Spleen (tissue), 11 donors: ENCODE data around the gene HAAO. TPM values are rescaled to one million over a fixed set of nuclear protein-coding genes. Genes with fewer than 3 reads are reported as not detected.

Experiments
- DNase-seq: peaks from one replicate; pipeline ENCODE4 v3.0.0-alpha.2; 2020
- H3K27ac ChIP-seq, 8 donors: fragments of 200-600 bp; sonication (generic) in 7 of 8; 1 replicate in 4 of 8; 2 replicates in 4 of 8; pipeline versions ENCODE4 v1.5.0 to v1.8.0; 2016 to 2021; ENCODE audit warnings: inconsistent platforms in 4 of 8, mild to moderate bottlenecking in 4 of 8, moderate library complexity in 1 of 8
- H3K27me3 ChIP-seq, 7 donors: fragments of 200-600 bp; sonication (generic) in 6 of 7; replicated peaks in 1 of 7; 1 replicate in 4 of 7; 2 replicates in 3 of 7; pipeline versions ENCODE4 v1.5.0 to v1.8.0; 2016 to 2021; ENCODE audit warnings: inconsistent platforms in 3 of 7, mild to moderate bottlenecking in 1 of 7
- H3K36me3 ChIP-seq, 6 donors: fragments of 200-600 bp; sonication (generic) in 5 of 6; 1 replicate in 4 of 6; 2 replicates in 2 of 6; pipeline versions ENCODE4 v1.5.0 to v1.8.0; 2016 to 2021; ENCODE audit warnings: inconsistent platforms in 2 of 6
- H3K4me1 ChIP-seq, 6 donors: fragments of 200-600 bp; sonication (generic) in 5 of 6; 1 replicate in 3 of 6; 2 replicates in 3 of 6; pipeline versions ENCODE4 v1.5.0 to v1.8.0; 2016 to 2021; ENCODE audit warnings: inconsistent platforms in 3 of 6
- H3K4me3 ChIP-seq, 8 donors: fragments of 200-600 bp; sonication (generic) in 7 of 8; 1 replicate in 4 of 8; 2 replicates in 4 of 8; pipeline versions ENCODE4 v1.5.0 to v1.8.0; 2016 to 2021; ENCODE audit warnings: inconsistent platforms in 4 of 8, mild to moderate bottlenecking in 4 of 8, moderate library complexity in 2 of 8
- H3K9me3 ChIP-seq, 8 donors: fragments of 200-600 bp; sonication (generic) in 7 of 8; 1 replicate in 4 of 8; 2 replicates in 4 of 8; pipeline versions ENCODE4 v1.5.0 to v1.8.0; 2016 to 2021; ENCODE audit warnings: inconsistent platforms in 4 of 8
- CTCF ChIP-seq, 11 experiments: fragments of 200-600 bp in 7 of 11; fragments of 450-650 bp in 4 of 11; sonication (generic) in 4 of 11; IDR thresholded peaks in 8 of 11; conservative IDR thresholded peaks in 3 of 11; 1 replicate in 7 of 11; 2 replicates in 4 of 11; pipeline versions ENCODE4 v1.4.0 to v1.8.0; 2016 to 2021; ENCODE audit warnings: antibody characterized with exemption in 11 of 11, inconsistent platforms in 4 of 11, mild to moderate bottlenecking in 1 of 11
- POLR2A ChIP-seq, 3 donors: fragments of 450-650 bp; IDR thresholded peaks; one replicate each; pipeline ENCODE4 v1.5.1; 2017; ENCODE audit warnings: antibody characterized with exemption in 3 of 3, mild to moderate bottlenecking in 1 of 3
- POLR2AphosphoS5 ChIP-seq, 3 donors: sonication (generic); formaldehyde crosslinking; IDR thresholded peaks; one replicate each; pipeline ENCODE4 v1.5.1; 2017; ENCODE audit warnings: antibody characterized with exemption in 3 of 3
- WGBS, 5 donors: extraction: QIAGEN DNeasy Blood & Tissue Kit in 3 of 5; methylation state at CpG; one replicate each; pipeline versions ENCODE4 v1.1.5 to v1.1.7; 2013 to 2018; 5-methylcytosine and 5-hydroxymethylcytosine counted together
- intact Hi-C: fragments of 100-400 bp; cut with DNase I; formaldehyde crosslinking; loops from one replicate; pipeline ENCODE4 v1.15.0; 2023; ENCODE audit warnings: low total_unique reads
- polyA plus RNA-seq, 3 donors: library from polyadenylated mRNA; stranded (reverse); fragments of 200-250 nt; gene quantifications; one replicate each; pipeline ENCODE4 v1.2.1, GENCODE V29; 2013
- total RNA-seq, 7 donors: library from RNA; depleted of rRNA in 3 of 7; stranded (reverse); fragments of >200 nt in 3 of 7; fragmentation: NEBNext Ultra II Directional in 4 of 7; extraction: Animal tissue kit (Norgen Biotek cat#: 25700) in 4 of 7; gene quantifications; one replicate each; pipeline versions ENCODE4 v1.1.0 to v1.2.1, GENCODE V29; 2016 to 2021
- donor health status: healthy with polysubstance abuse.
- donor health status: DM: no; HTN: no; CAD: no; lungs with moderate emphysema.
- donor health status: DM: no; HTN: no; CAD: no.
- donor health status: Bipolar disorder and iron deficiency.
- donor health status: healthy.
- donor health status: DM: no; HTN: no; CAD: no.
- donor health status: DM: yes; HTN: yes; CAD: no.

Gene HAAO
- total and polyA plus RNA-seq, 10 donors: 2.4 to 12.3 (median 8.0) TPM

- H3K27ac ChIP-seq: no peak overlapping the region
- TF ChIP-seq CTCF (IDR thresholded peaks at IDR 0.05 in 8 of 11, conservative IDR thresholded peaks at IDR 0.05 in 3 of 11): no peak
- TF ChIP-seq POLR2A (IDR thresholded peaks at IDR 0.05): no peak
- no peak for TF ChIP-seq POLR2AphosphoS5 (IDR thresholded peaks at IDR 0.05)
- peaks cover 0 to 19% (median 0%) of the 10 kb centered on the region in 6 donors for H3K4me1 ChIP-seq
- no peak overlapping the region for H3K4me3 ChIP-seq
- 64 to 69% (median 66%) methylated on average over 7 of the region's 7 CpGs for WGBS, 5 donors
- no peaks in the 10 kb centered on the region for H3K27me3 ChIP-seq
- intact Hi-C loops: no loop called here
- H3K36me3 ChIP-seq: peaks cover 0 to 26% (median 0%) of the 10 kb centered on the region in 6 donors
- no peaks in the 10 kb centered on the region for H3K9me3 ChIP-seq
- DNase-seq: no peak
These were observed 69.8 kb downstream of the HAAO start for GRCh38 chr2:42722320-42723190.

GRCh38 chr2:42721898-42722297 lies 70.5 kb downstream of the HAAO start:
- peaks cover 0 to 26% (median 0%) of the 10 kb centered on the region in 6 donors for H3K36me3 ChIP-seq
- no peak overlapping the region for H3K4me3 ChIP-seq
- DNase-seq: no peak
- H3K27me3 ChIP-seq: no peaks in the 10 kb centered on the region
- intact Hi-C loops: no loop called here
- 88 to 96% (median 89%) methylated on average over 2 of the region's 2 CpGs for WGBS, 5 donors
- no peak overlapping the region for H3K27ac ChIP-seq
- peaks cover 0 to 19% (median 0%) of the 10 kb centered on the region in 6 donors for H3K4me1 ChIP-seq
- no peak for TF ChIP-seq CTCF (IDR thresholded peaks at IDR 0.05 in 8 of 11, conservative IDR thresholded peaks at IDR 0.05 in 3 of 11)
- TF ChIP-seq POLR2AphosphoS5 (IDR thresholded peaks at IDR 0.05): no peak
- no peak for TF ChIP-seq POLR2A (IDR thresholded peaks at IDR 0.05)
- H3K9me3 ChIP-seq: no peaks in the 10 kb centered on the region

Other genes with a start within 250 kb of the HAAO start
- 10 to 100 TPM; 23.3 to 42.9 (median 28.8) TPM for gene MTA3, start 224.0 kb downstream of the HAAO start, total RNA-seq
- 10 to 100 TPM; 11.6 to 16.7 (median 16.3) TPM for gene MTA3, start 224.0 kb downstream of the HAAO start, polyA plus RNA-seq
- gene OXER1, start 28.4 kb downstream of the HAAO start, total RNA-seq: 1 to 10 TPM; 1.8 to 6.3 (median 3.2) TPM
- 1 to 10 TPM; 1.3 to 5.2 (median 3.5) TPM for gene OXER1, start 28.4 kb downstream of the HAAO start, polyA plus RNA-seq